Retinal pigment epithelial cell (primary cell): ENCODE measurements around the gene ZNF296.

ENCODE experiments used
- DNase-seq: peaks from one replicate; pipeline ENCODE4 v3.0.0-alpha.2; 2010; ENCODE audit warnings: low read depth
- H3K4me3 ChIP-seq: 2 replicates; pipeline ENCODE4 v1.5.1; 2011; ENCODE audit warnings: mild to moderate bottlenecking, low read length, control low read depth, moderate library complexity
- CTCF ChIP-seq: conservative IDR thresholded peaks from 2 replicates; pipeline ENCODE4 v1.5.1; 2011; ENCODE audit warnings: low read depth, low read length, control low read depth, inconsistent platforms

Gene ZNF296

GRCh38 chr19:45032421-45032820, 43.9 kb downstream of the ZNF296 start:
- no peak for TF ChIP-seq CTCF
- DNase-seq: no peak
- no peak overlapping the region for H3K4me3 ChIP-seq

DNA sequence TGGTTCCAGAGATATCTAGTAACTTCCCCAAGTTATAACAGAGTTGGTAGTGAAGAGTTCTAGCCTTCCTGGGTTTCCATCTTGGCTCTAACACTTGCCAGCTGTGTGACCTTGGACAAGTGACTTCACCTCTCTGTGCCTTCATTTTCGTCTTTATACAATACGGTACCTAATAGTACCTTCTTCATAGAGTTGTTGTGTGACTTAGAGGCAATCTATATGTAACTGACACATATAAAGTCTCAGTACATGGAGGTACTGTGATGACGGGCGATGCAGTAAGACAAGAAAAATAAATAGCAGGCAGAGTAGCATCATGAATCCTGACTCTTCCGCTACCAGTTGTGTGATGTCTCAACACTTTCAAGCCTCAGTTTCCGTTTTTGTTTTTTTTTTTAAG, 45.5 kb downstream of the ZNF296 start:
- TF ChIP-seq CTCF: no peak
- no peak for DNase-seq
- no peak overlapping the region for H3K4me3 ChIP-seq

- DNase-seq: no peak
- TF ChIP-seq CTCF: no peak
- no peak overlapping the region for H3K4me3 ChIP-seq
Observed at GRCh38 chr19:45027371-45027770, 48.9 kb downstream of the ZNF296 start.

GRCh38 chr19:45025264-45025663, 51.0 kb downstream of the ZNF296 start:
- no peak overlapping the region for H3K4me3 ChIP-seq
- TF ChIP-seq CTCF: no peak
- no peak for DNase-seq

GRCh38 chr19:45023048-45023447, 53.2 kb downstream of the ZNF296 start:
- no peak overlapping the region for H3K4me3 ChIP-seq
- no peak for DNase-seq
- no peak for TF ChIP-seq CTCF

GRCh38 chr19:45021971-45022370, 54.3 kb downstream of the ZNF296 start:
- H3K4me3 ChIP-seq: no peak overlapping the region
- no peak for TF ChIP-seq CTCF
- no peak for DNase-seq
